H1 (cell line): ENCODE data around the gene BCO1. TPM values are rescaled to one million over a fixed set of nuclear protein-coding genes. Genes with fewer than 3 reads are reported as not detected.

Experiments
- CTCF ChIA-PET: fragments of 300-600 bp; sonication (Branson Sonifier 250); formaldehyde crosslinking; loops from one replicate; lab custom pipeline; 2021; ENCODE audit not compliant: partially characterized antibody; lab: Charles Lee
- POLR2A ChIA-PET: fragments of 300-600 bp; sonication (Branson Sonifier 250); formaldehyde crosslinking; loops from one replicate; lab custom pipeline; 2021; ENCODE audit warnings: inconsistent platforms; ENCODE audit not compliant: partially characterized antibody; lab: Charles Lee
- DNase-seq, 2 experiments: peaks; one replicate each; pipeline versions ENCODE4 v3.0.0 to v3.0.0-alpha.2; 2010 to 2022; ENCODE audit warnings: low spot score in 2 of 2, low read depth in 1 of 2, mixed read lengths in 1 of 2
- FAIRE-seq: peaks from 2 replicates; lab custom pipeline; 2011; peaks lifted over from hg19 to GRCh38; lab: Jason Lieb, UNC
- H2AFZ ChIP-seq: 2 replicates; pipeline ENCODE4 v1.8.1; 2012; ENCODE audit warnings: low read length, inconsistent platforms
- H2AK5ac ChIP-seq: 2 replicates; pipeline ENCODE4 v1.6.1; 2013; ENCODE audit warnings: low read depth, low read length
- H2BK120ac ChIP-seq: replicated peaks from 2 replicates; pipeline ENCODE3; 2013; ENCODE audit warnings: low read depth, low read length, inconsistent platforms
- H2BK12ac ChIP-seq: 2 replicates; pipeline ENCODE4 v1.6.1; 2013; ENCODE audit warnings: low read depth, low read length
- H2BK15ac ChIP-seq: 2 replicates; pipeline ENCODE4 v1.6.1; 2013; ENCODE audit warnings: low read length
- H2BK20ac ChIP-seq: 2 replicates; pipeline ENCODE4 v1.6.1; 2013; ENCODE audit warnings: low read length
- H2BK5ac ChIP-seq: 2 replicates; pipeline ENCODE4 v1.6.1; 2013; ENCODE audit warnings: low read depth, low read length
- H3K14ac ChIP-seq: 2 replicates; pipeline ENCODE4 v1.6.1; 2013; ENCODE audit warnings: inconsistent platforms; ENCODE audit not compliant: insufficient read length
- H3K18ac ChIP-seq: 2 replicates; pipeline ENCODE4 v1.6.1; 2013; ENCODE audit warnings: low read length; ENCODE audit errors: extremely low read depth
- H3K23ac ChIP-seq: 2 replicates; pipeline ENCODE4 v1.6.1; 2013; ENCODE audit warnings: inconsistent platforms; ENCODE audit not compliant: insufficient read length
- H3K23me2 ChIP-seq: 2 replicates; pipeline ENCODE4 v1.6.1; 2013; ENCODE audit warnings: low read depth, low read length
- H3K27ac ChIP-seq: 2 replicates; pipeline ENCODE4 v1.6.1; 2011; ENCODE audit warnings: low read depth, low read length, inconsistent platforms
- H3K27me3 ChIP-seq, 4 experiments: replicated peaks in 1 of 4; 1 replicate in 1 of 4; 2 replicates in 3 of 4; pipeline versions ENCODE4 v1.6.1 to v1.8.1; 2011 to 2013; ENCODE audit warnings: low read length in 3 of 4, mild to moderate bottlenecking in 3 of 4, inconsistent platforms in 2 of 4, mixed read lengths in 2 of 4, moderate library complexity in 1 of 4; ENCODE audit not compliant: control insufficient read depth in 3 of 4, insufficient read depth in 3 of 4; ENCODE audit errors: extremely low read depth in 1 of 4
- H3K36me3 ChIP-seq, 4 experiments: 2 replicates each; pipeline versions ENCODE4 v1.6.1 to v1.8.1; 2011 to 2013; ENCODE audit warnings: mild to moderate bottlenecking in 4 of 4, low read length in 3 of 4, moderate library complexity in 2 of 4, control low read depth in 1 of 4, inconsistent platforms in 1 of 4; ENCODE audit not compliant: insufficient read depth in 4 of 4, control insufficient read depth in 2 of 4
- H3K4ac ChIP-seq: replicated peaks from 2 replicates; pipeline ENCODE3; 2013; ENCODE audit warnings: low read length, low read depth, mixed read lengths, inconsistent platforms; ENCODE audit not compliant: insufficient read length
- H3K4me1 ChIP-seq, 4 experiments: replicated peaks in 1 of 4; 1 replicate in 1 of 4; 2 replicates in 3 of 4; pipeline versions ENCODE4 v1.6.1 to v1.8.1; 2011 to 2013; ENCODE audit warnings: low read length in 3 of 4, inconsistent platforms in 2 of 4, mixed read lengths in 1 of 4; ENCODE audit not compliant: insufficient read depth in 4 of 4, control insufficient read depth in 3 of 4
- H3K4me2 ChIP-seq, 2 experiments: 2 replicates each; pipeline versions ENCODE4 v1.6.1 to v1.8.1; 2011 to 2013; ENCODE audit warnings: low read depth in 2 of 2, low read length in 2 of 2, control low read depth in 1 of 2, inconsistent platforms in 1 of 2, mild to moderate bottlenecking in 1 of 2; ENCODE audit not compliant: insufficient read depth in 1 of 2
- H3K4me3 ChIP-seq, 4 experiments: fragments of 200-600, 300-600 bp in 1 of 4; sonication (generic), shearing (Covaris generic), sonication (Bioruptor Twin) in 1 of 4; 2 replicates each; pipeline versions ENCODE4 v1.5.1 to v1.8.1; 2011 to 2016; ENCODE audit warnings: low read length in 4 of 4, low read depth in 3 of 4, control low read depth in 2 of 4, inconsistent platforms in 2 of 4, mild to moderate bottlenecking in 2 of 4, mixed read lengths in 1 of 4, moderate library complexity in 1 of 4; ENCODE audit not compliant: insufficient read depth in 2 of 4; ENCODE audit errors: extremely low read depth in 1 of 4
- H3K56ac ChIP-seq: replicated peaks from 2 replicates; pipeline ENCODE3; 2013; ENCODE audit warnings: low read depth, mild to moderate bottlenecking, mixed read lengths, low read length, inconsistent platforms; ENCODE audit not compliant: insufficient read length
- H3K79me1 ChIP-seq: 2 replicates; pipeline ENCODE4 v1.6.1; 2013; ENCODE audit warnings: low read depth, low read length, control low read depth
- H3K79me2 ChIP-seq, 2 experiments: 2 replicates each; pipeline versions ENCODE4 v1.6.1 to v1.8.1; 2012 to 2013; ENCODE audit warnings: low read length in 2 of 2, mild to moderate bottlenecking in 2 of 2, inconsistent platforms in 1 of 2; ENCODE audit not compliant: insufficient read depth in 2 of 2, control insufficient read depth in 1 of 2
- H3K9ac ChIP-seq, 4 experiments: replicated peaks in 1 of 4; 1 replicate in 1 of 4; 2 replicates in 3 of 4; pipeline versions ENCODE4 v1.6.1 to v1.8.1; 2011 to 2013; ENCODE audit warnings: low read depth in 3 of 4, low read length in 3 of 4, control low read depth in 2 of 4, mild to moderate bottlenecking in 2 of 4, moderate library complexity in 2 of 4, inconsistent platforms in 1 of 4; ENCODE audit errors: extremely low read depth in 1 of 4
- H3K9me3 ChIP-seq, 2 experiments: 2 replicates each; pipeline versions ENCODE4 v1.6.1 to v1.8.1; 2012 to 2013; ENCODE audit warnings: mild to moderate bottlenecking in 2 of 2, moderate library complexity in 2 of 2, control low read depth in 1 of 2, inconsistent platforms in 1 of 2, low read depth in 1 of 2, low read length in 1 of 2, mixed read lengths in 1 of 2; ENCODE audit not compliant: insufficient read depth in 2 of 2
- H4K20me1 ChIP-seq, 2 experiments: replicated peaks in 1 of 2; 2 replicates each; pipeline versions ENCODE3 to v1.8.1; 2011 to 2013; ENCODE audit warnings: inconsistent platforms in 2 of 2, low read length in 2 of 2, mild to moderate bottlenecking in 1 of 2; ENCODE audit not compliant: insufficient read depth in 2 of 2, control insufficient read depth in 1 of 2
- H4K5ac ChIP-seq: 2 replicates; pipeline ENCODE4 v1.6.1; 2013; ENCODE audit warnings: low read length, low read depth, mixed read lengths, inconsistent platforms; ENCODE audit not compliant: insufficient read length
- H4K8ac ChIP-seq: 2 replicates; pipeline ENCODE4 v1.8.0; 2013; ENCODE audit warnings: mild to moderate bottlenecking, moderate library complexity, low read length, inconsistent platforms; ENCODE audit not compliant: insufficient read depth; ENCODE audit errors: extremely low read depth
- H4K91ac ChIP-seq: replicated peaks from 2 replicates; pipeline ENCODE3; 2013; ENCODE audit warnings: low read length, mixed read lengths, inconsistent platforms; ENCODE audit not compliant: insufficient read length
- ASH2L ChIP-seq: fragments of 200-600, 300-600 bp; sonication (generic); IDR thresholded peaks from one replicate; pipeline ENCODE4 v1.7.1; 2017; ENCODE audit warnings: low read length
- CBX5 ChIP-seq: fragments of 300-800, 300-1000 bp; sonication (generic); IDR thresholded peaks from 2 replicates; pipeline ENCODE4 v1.7.1; 2016; ENCODE audit warnings: antibody characterized with exemption, low read length, low read depth
- EP300 ChIP-seq, 2 experiments: IDR thresholded peaks; 1 replicate in 1 of 2; 2 replicates in 1 of 2; pipeline ENCODE4 v1.6.1; 2011 to 2012; ENCODE audit warnings: low read depth in 2 of 2, low read length in 2 of 2, mild to moderate bottlenecking in 2 of 2, borderline replicate concordance in 1 of 2, inconsistent platforms in 1 of 2, moderate library complexity in 1 of 2
- JUND ChIP-seq: IDR thresholded peaks from 2 replicates; pipeline ENCODE4 v1.6.1; 2011; ENCODE audit warnings: mild to moderate bottlenecking, improper control_type of control experiment, low read length
- NANOG ChIP-seq: IDR thresholded peaks from 2 replicates; pipeline ENCODE4 v1.6.1; 2011; ENCODE audit warnings: low read length, low read depth, mild to moderate bottlenecking, inconsistent platforms; ENCODE audit not compliant: insufficient read depth, poor library complexity, severe bottlenecking
- PHF8 ChIP-seq: fragments of 200-600 bp; sonication (generic); conservative IDR thresholded peaks from 2 replicates; pipeline ENCODE4 v1.7.1; 2012; ENCODE audit warnings: low read depth, mild to moderate bottlenecking, inconsistent platforms, low read length, moderate library complexity
- POLR2AphosphoS5 ChIP-seq: IDR thresholded peaks from 2 replicates; pipeline ENCODE4 v1.6.1; 2011; ENCODE audit warnings: low read depth, low read length
- RFX5 ChIP-seq: IDR thresholded peaks from 2 replicates; pipeline ENCODE4 v1.6.1; 2011; ENCODE audit warnings: low read depth, low read length, improper control_type of control experiment, borderline replicate concordance
- SRF ChIP-seq: IDR thresholded peaks from 2 replicates; pipeline ENCODE4 v1.6.1; 2011; ENCODE audit warnings: mild to moderate bottlenecking, low read depth, low read length, moderate library complexity
- SUZ12 ChIP-seq: fragments of 200-600 bp; sonication (generic); IDR thresholded peaks from 2 replicates; pipeline ENCODE4 v1.6.1; 2012; ENCODE audit warnings: mild to moderate bottlenecking, inconsistent platforms, low read length, moderate library complexity, mixed read lengths
- TAF7 ChIP-seq: optimal IDR thresholded peaks from 2 replicates; pipeline ENCODE3; 2011; ENCODE audit warnings: low read depth, mild to moderate bottlenecking, inconsistent platforms, low read length, moderate library complexity, borderline replicate concordance
- TEAD4 ChIP-seq: IDR thresholded peaks from 2 replicates; pipeline ENCODE4 v1.6.1; 2012; ENCODE audit warnings: low read depth, low read length, inconsistent platforms, mixed read lengths
- YY1 ChIP-seq: IDR thresholded peaks from 2 replicates; pipeline ENCODE4 v1.6.1; 2011; ENCODE audit warnings: low read depth, mild to moderate bottlenecking, low read length
- ZNF274 ChIP-seq: IDR thresholded peaks from 2 replicates; pipeline ENCODE4 v1.7.0; 2012; ENCODE audit warnings: low read length, borderline replicate concordance; ENCODE audit errors: extremely low read depth
- WGBS, 2 experiments: shearing (Covaris generic) in 1 of 2; methylation state at CpG; one replicate each; pipeline versions ENCODE4 v1.1.6 to v1.1.7; 2013 to 2015; ENCODE audit warnings: low lambda C conversion rate in 2 of 2, mixed read lengths in 2 of 2, inconsistent platforms in 1 of 2, low coverage in 1 of 2, missing lambda C conversion rate in 1 of 2; ENCODE audit not compliant: insufficient replicate concordance in 2 of 2, insufficient coverage in 1 of 2, insufficient read length in 1 of 2; ENCODE audit errors: extremely low coverage in 1 of 2, missing lambda C conversion rate in 1 of 2; 5-methylcytosine and 5-hydroxymethylcytosine counted together
- polyA plus RNA-seq, 7 experiments: library from polyadenylated mRNA; depleted of rRNA in 3 of 7; stranded (reverse) in 5 of 7; unstranded in 2 of 7; fragments of >200 nt in 5 of 7; fragments of 200-250 nt in 2 of 7; gene quantifications; 1 replicate in 5 of 7; 2 replicates in 1 of 7; 4 replicates in 1 of 7; pipeline versions ENCODE4 v1.2.1 to v1.2.3, GENCODE V29; 2011 to 2013; ENCODE audit warnings: missing spikeins in 2 of 7, mixed read lengths in 2 of 7
- total RNA-seq: library from RNA; stranded (reverse); fragmentation: NEBNext Ultra II Directional; extraction: Animal tissue kit (Norgen Biotek cat#: 25700); gene quantifications from 2 replicates; pipeline ENCODE4 v1.2.1, GENCODE V29; 2021

The BCO1 gene
- total and polyA plus RNA-seq, 2 of the 8 experiments (the other 6 are each of a cell fraction or from before 2014, with no cell fraction given): 0.21 TPM; not detected in 1

DNA sequence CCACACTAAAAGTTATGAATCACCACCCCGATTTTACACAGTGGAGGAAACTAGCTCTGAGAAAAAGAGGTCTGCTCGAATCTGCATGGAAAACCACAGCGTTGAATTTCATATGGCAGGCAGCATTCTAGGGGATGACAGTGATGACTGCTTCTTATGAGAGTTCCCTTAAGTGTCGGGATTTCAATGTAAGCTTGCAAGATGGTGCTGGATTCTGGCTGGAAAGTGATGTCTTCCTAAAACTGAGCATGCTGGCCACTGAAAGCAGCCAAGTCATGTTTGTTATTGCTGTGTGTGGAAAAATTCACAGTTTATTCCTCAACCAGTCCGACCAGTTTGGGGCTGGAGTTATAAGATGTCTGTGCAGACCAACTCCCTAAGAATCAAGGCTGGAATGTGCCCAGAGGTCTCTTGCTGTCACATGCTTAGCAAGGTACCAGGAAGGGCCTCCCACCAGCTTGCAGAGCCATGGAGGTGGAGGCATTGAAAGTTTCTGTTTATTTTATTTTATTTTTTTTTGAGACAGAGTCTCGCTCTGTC lies 39.1 kb downstream of the BCO1 start:
- no peaks in the 10 kb centered on the region for H3K9me3 ChIP-seq
- no peak overlapping the region for H4K91ac ChIP-seq
- no peak overlapping the region for H3K4me3 ChIP-seq
- H2BK12ac ChIP-seq: no peak overlapping the region
- no peaks in the 10 kb centered on the region for H3K79me1 ChIP-seq
- no peak overlapping the region for H3K27ac ChIP-seq
- H3K4ac ChIP-seq: no peak overlapping the region
- H3K56ac ChIP-seq: no peak overlapping the region
- no peak overlapping the region for H4K8ac ChIP-seq
- H2BK120ac ChIP-seq: no peak overlapping the region
- 87% methylated on average over 6 of the region's 6 CpGs; no CpG with 5 or more reads in 1 of the 2 experiments for WGBS, 2 experiments
- H2BK5ac ChIP-seq: no peak overlapping the region
- H4K5ac ChIP-seq: no peak overlapping the region
- H2AK5ac ChIP-seq: no peak overlapping the region
- no peaks in the 10 kb centered on the region for H3K36me3 ChIP-seq
- no peaks in the 10 kb centered on the region for H3K23me2 ChIP-seq
- H3K27me3 ChIP-seq: no peaks in the 10 kb centered on the region
- H3K4me1 ChIP-seq: peaks cover 0 to 3% (median 0%) of the 10 kb centered on the region in 4 experiments; a peak in 1 of 7 replicates
- H2BK20ac ChIP-seq: no peak overlapping the region
- H3K18ac ChIP-seq: no peak overlapping the region
- no peaks in the 10 kb centered on the region for H4K20me1 ChIP-seq
- no peak overlapping the region; a peak in 1 of 7 replicates for H3K9ac ChIP-seq
- POLR2A ChIA-PET: interaction anchor here (1.4 to 2.8 kb wide), 2 partner anchors 36 to 91 kb away, joined by 3 to 10 read pairs; partner anchors contain the start of gene GAN
- no peak for DNase-seq
- FAIRE-seq: no peak
- no peak overlapping the region for H2AFZ ChIP-seq
- no peak overlapping the region for H3K14ac ChIP-seq
- H3K4me2 ChIP-seq: no peak overlapping the region
- CTCF ChIA-PET: interaction anchor here (0.7 to 2.0 kb wide), 7 partner anchors 14 to 88 kb away, joined by 3 to 7 read pairs (median 4); no protein-coding TSS in a partner anchor
- no peaks in the 10 kb centered on the region for H3K79me2 ChIP-seq
- H3K23ac ChIP-seq: no peak overlapping the region
- H2BK15ac ChIP-seq: no peak overlapping the region
- TF ChIP-seq EP300 (IDR thresholded peaks at IDR 0.05; ENCODE audit: borderline replicate concordance in 1 of 2, low read depth in 2 of 2, low read length in 2 of 2) (no peak), TAF7 (no peak), YY1 (no peak), SUZ12 (no peak), RFX5 (no peak), JUND (no peak), PHF8 (no peak), ASH2L (no peak), NANOG (no peak), SRF (no peak), ZNF274 (no peak), POLR2AphosphoS5 (no peak), TEAD4 (no peak), CBX5 (no peak)
